ENCODE data around the gene KSR1. TPM values are rescaled to one million over a fixed set of nuclear protein-coding genes. Genes with fewer than 3 reads are reported as not detected.

Gene KSR1
- total and polyA plus RNA-seq, 10 of the 15 experiments (the other 5 are each of a cell fraction or from before 2014, with no cell fraction given) = 0.97 to 66.6 (median 22.9) TPM

DNA sequence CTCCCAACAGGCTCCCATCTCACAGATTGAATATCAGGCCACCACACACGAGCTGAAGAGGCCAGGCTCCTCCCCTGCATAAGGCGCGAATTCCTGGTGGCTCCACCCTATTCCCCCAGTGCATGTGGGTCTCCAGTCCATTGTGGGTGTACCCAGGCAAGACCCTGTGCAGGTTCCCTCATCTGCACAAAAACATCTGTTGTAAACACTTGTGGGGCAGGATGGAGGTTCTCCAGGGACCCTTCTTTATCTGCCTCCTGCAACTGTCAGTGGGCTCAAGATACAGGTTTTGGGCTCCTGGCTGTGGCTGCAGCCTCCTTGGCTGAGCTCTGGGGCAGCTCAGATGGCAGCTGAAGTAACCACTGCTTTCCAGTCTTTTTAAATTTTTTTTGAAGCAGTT, 157.2 kb downstream of the KSR1 start (continued):
- TF ChIP-seq ETV6 (conservative IDR thresholded peaks at IDR 0.05 in 1 of 2, IDR thresholded peaks at IDR 0.05 in 1 of 2; ENCODE audit: borderline replicate concordance in 1 of 2, low read depth in 1 of 2) = no peak

DNA sequence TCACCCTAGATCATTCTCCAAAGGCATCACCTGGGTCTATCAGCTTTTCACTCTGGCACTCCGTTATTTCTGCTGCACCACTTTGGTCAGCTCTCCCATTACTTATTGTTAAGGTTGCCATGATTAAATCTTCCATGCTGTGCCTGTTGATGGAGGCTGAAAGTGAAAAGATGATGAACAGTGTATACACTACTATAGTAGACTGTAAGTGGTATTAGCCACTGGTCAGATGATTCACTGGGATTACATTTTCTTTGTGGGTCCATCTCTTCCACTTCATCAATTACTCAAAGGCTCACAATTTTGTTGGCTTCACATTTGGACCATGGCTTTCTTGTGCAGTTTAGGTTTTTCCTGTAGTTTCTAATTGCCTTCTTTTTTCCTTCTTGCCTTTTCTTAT, 158.9 kb downstream of the KSR1 start:
- SMC1A ChIA-PET (ENCODE audit: uncharacterized antibody, unreplicated experiment) = interaction anchor here (2.9 kb wide), 1 partner anchor 36 kb away, joined by 16 read pairs; no protein-coding TSS in a partner anchor
- POLR2A ChIA-PET = no interaction called here
- no peak overlapping the region for H3K9ac ChIP-seq (ENCODE audit: control insufficient read depth, insufficient read depth, low read length)

DNA sequence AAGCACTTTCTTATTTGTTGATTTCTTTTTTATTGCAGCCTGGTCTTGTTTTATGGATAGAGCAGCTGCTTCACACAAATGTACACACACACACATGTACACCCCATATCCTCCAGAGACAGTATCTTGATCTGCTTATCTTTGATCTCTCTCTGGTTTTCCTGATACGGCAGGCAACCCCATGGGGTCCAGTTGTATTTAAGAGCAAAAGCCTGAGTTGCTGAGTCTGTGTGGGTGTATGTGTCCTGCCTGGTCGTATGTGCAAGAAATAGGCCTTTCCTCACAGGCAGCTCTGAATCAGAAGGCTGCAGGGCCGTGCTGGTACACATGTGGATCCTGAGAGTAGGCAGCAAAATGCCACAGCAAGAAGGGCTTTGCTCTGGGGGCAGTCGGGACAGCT, 160.2 kb downstream of the KSR1 start:
- H3K9me3 ChIP-seq (replicated peaks; ENCODE audit: control insufficient read depth, insufficient read depth, low read length) = no peaks in the 10 kb centered on the region
- H3K79me2 ChIP-seq (ENCODE audit: control insufficient read depth, insufficient read depth, low read length) = no peaks in the 10 kb centered on the region
- H3K4me3 ChIP-seq = no peak overlapping the region
- H4K20me1 ChIP-seq (ENCODE audit: control insufficient read depth, insufficient read depth) = no peaks in the 10 kb centered on the region
- TF ChIP-seq, protein P1, sequence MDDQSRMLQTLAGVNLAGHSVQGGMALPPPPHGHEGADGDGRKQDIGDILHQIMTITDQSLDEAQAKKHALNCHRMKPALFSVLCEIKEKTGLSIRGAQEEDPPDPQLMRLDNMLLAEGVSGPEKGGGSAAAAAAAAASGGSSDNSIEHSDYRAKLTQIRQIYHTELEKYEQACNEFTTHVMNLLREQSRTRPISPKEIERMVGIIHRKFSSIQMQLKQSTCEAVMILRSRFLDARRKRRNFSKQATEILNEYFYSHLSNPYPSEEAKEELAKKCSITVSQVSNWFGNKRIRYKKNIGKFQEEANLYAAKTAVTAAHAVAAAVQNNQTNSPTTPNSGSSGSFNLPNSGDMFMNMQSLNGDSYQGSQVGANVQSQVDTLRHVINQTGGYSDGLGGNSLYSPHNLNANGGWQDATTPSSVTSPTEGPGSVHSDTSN (IDR thresholded peaks at IDR 0.05; ENCODE audit: insufficient replicate concordance, low read depth, low read length) = no peak
- no peak for TF ChIP-seq ZNF274 (IDR thresholded peaks at IDR 0.05; ENCODE audit: insufficient read depth, insufficient read length)
- H3K9ac ChIP-seq (ENCODE audit: control insufficient read depth, insufficient read depth, low read length) = no peak overlapping the region
- no peak overlapping the region for H3K4me2 ChIP-seq (ENCODE audit: control insufficient read depth, insufficient read depth)
- peaks cover 19 to 32% of the 10 kb centered on the region in 2 experiments for H3K36me3 ChIP-seq (ENCODE audit: control insufficient read depth in 2 of 2, insufficient read depth in 2 of 2, low read length in 1 of 2)
- H3K27ac ChIP-seq (ENCODE audit: control insufficient read depth, insufficient read depth) = peak overlapping the region; percentile 48
- 52% methylated on average over 4 of the region's 4 CpGs for WGBS (ENCODE audit: insufficient coverage, insufficient replicate concordance, low lambda C conversion rate, missing lambda C conversion rate)
- BruUV-seq (replicated peaks) = no TSS peak
- ATAC-seq (no peak), FAIRE-seq (no peak), DNase-seq (ENCODE audit: low read depth, low spot score) (no peak)
- ChIA-PET POLR2A (no interaction called here), CTCF (interaction anchor here (0.9 to 1.8 kb wide), 4 partner anchors 13 to 118 kb away, joined by 3 to 5 read pairs (median 4); no protein-coding TSS in a partner anchor), SMC1A (ENCODE audit: uncharacterized antibody, unreplicated experiment) (interaction anchor here (2.9 kb wide), 1 partner anchor 35 kb away, joined by 16 read pairs; no protein-coding TSS in a partner anchor), RAD21 (ENCODE audit: unreplicated experiment) (interaction anchor here (1.2 kb wide), 1 partner anchor 263 kb away, joined by 3 read pairs; no protein-coding TSS in a partner anchor)
- in situ Hi-C loops (cut with MboI) = no loop called here
- no peaks in the 10 kb centered on the region for H3K27me3 ChIP-seq (replicated peaks in 1 of 2; ENCODE audit: control insufficient read depth in 2 of 2, insufficient read depth in 2 of 2, low read length in 1 of 2)
- H3K4me1 ChIP-seq (ENCODE audit: control insufficient read depth, insufficient read depth, low read length) = peaks cover 5% of the 10 kb centered on the region; the same call in 1 of the 2 replicates
- intact Hi-C loops (cut with micrococcal nuclease; ENCODE audit: unreplicated experiment) = no loop called here
- H2AFZ ChIP-seq (ENCODE audit: control insufficient read depth, low read depth, low read length) = no peak overlapping the region

More for the DNA sequence above, 158.9 kb downstream of the KSR1 start:
- Histone ChIP-seq H3K4me2 (ENCODE audit: control insufficient read depth, insufficient read depth) (no peak overlapping the region), H3K27ac (ENCODE audit: control insufficient read depth, insufficient read depth) (no peak overlapping the region), H2AFZ (ENCODE audit: control insufficient read depth, low read depth, low read length) (no peak overlapping the region), H3K4me1 (ENCODE audit: control insufficient read depth, insufficient read depth, low read length) (peaks cover 5% of the 10 kb centered on the region; the same call in 1 of the 2 replicates), H3K79me2 (ENCODE audit: control insufficient read depth, insufficient read depth, low read length) (no peaks in the 10 kb centered on the region), H3K36me3 (ENCODE audit: control insufficient read depth in 2 of 2, insufficient read depth in 2 of 2, low read length in 1 of 2) (peaks cover 22 to 30% of the 10 kb centered on the region in 2 experiments), H4K20me1 (ENCODE audit: control insufficient read depth, insufficient read depth) (no peaks in the 10 kb centered on the region), H3K4me3 (no peak overlapping the region), H3K9me3 (replicated peaks; ENCODE audit: control insufficient read depth, insufficient read depth, low read length) (no peaks in the 10 kb centered on the region), H3K27me3 (replicated peaks in 1 of 2; ENCODE audit: control insufficient read depth in 2 of 2, insufficient read depth in 2 of 2, low read length in 1 of 2) (no peaks in the 10 kb centered on the region)
- DNase-seq (ENCODE audit: low read depth, low spot score) (no peak), ATAC-seq (no peak), FAIRE-seq (no peak)
- RAD21 ChIA-PET (ENCODE audit: unreplicated experiment) = interaction anchor here (1.4 to 1.6 kb wide), 2 partner anchors 17 to 19 kb away, joined by 3 read pairs; no protein-coding TSS in a partner anchor
- CTCF ChIA-PET = interaction anchor here (0.6 to 1.8 kb wide), 3 partner anchors 12 to 220 kb away, joined by 4 to 14 read pairs (median 4); no protein-coding TSS in a partner anchor
- intact Hi-C loops (cut with micrococcal nuclease; ENCODE audit: unreplicated experiment) (no loop called here), in situ Hi-C loops (cut with MboI) (no loop called here)
- 100% methylated on average over 1 of the region's 1 CpG for WGBS (ENCODE audit: insufficient coverage, insufficient replicate concordance, low lambda C conversion rate, missing lambda C conversion rate)
- TF ChIP-seq ASH2L (IDR thresholded peaks at IDR 0.05; ENCODE audit: borderline replicate concordance, low read depth) (no peak), IRF4 (IDR thresholded peaks at IDR 0.05; ENCODE audit: low read depth, low read length) (no peak)
- no TSS peak for BruUV-seq (replicated peaks)

All from GM12878 (cell line).